SK-N-SH treated with all-trans-retinoic acid at 6 μM for 48 hours (cell line): ENCODE data around the gene RAB3IL1.
"Not testable (repeated sequence)": the region's sequence is repeated elsewhere in the genome, so short reads cannot be mapped to it uniquely, and the experiment has no call there.

Source experiments
- ATAC-seq: fragments of 200-7000 bp; cut with Tn5 transposase; 3 replicates; pipeline ENCODE4 v1.9.1; 2020; ENCODE audit warnings: mild to moderate bottlenecking, moderate library complexity
- ARNTL ChIP-seq: fragments of 450-650 bp; formaldehyde crosslinking; IDR thresholded peaks from 2 replicates; pipeline ENCODE4 v1.5.0; 2020; ENCODE audit warnings: low read depth, mild to moderate bottlenecking, moderate library complexity, borderline replicate concordance
- CSDC2 ChIP-seq: fragments of 250-450 bp; sonication (Bioruptor Pico); IDR thresholded peaks from 2 replicates; pipeline ENCODE4 v1.5.0; 2020; ENCODE audit warnings: mild to moderate bottlenecking, moderate library complexity
- ESRRG ChIP-seq: fragments of 250-450 bp; sonication (Bioruptor Pico); IDR thresholded peaks from 2 replicates; pipeline ENCODE4 v1.6.1; 2021; ENCODE audit warnings: mild to moderate bottlenecking
- GLIS3 ChIP-seq: fragments of 250-450 bp; sonication (Bioruptor Pico); IDR thresholded peaks from 2 replicates; pipeline ENCODE4 v1.5.0; 2020; ENCODE audit warnings: mild to moderate bottlenecking, moderate library complexity
- ISL1 ChIP-seq: fragments of 250-450 bp; sonication (Bioruptor Pico); IDR thresholded peaks from 2 replicates; pipeline ENCODE4 v2.1.2; 2022; ENCODE audit warnings: mild to moderate bottlenecking, moderate library complexity
- OSR1 ChIP-seq: fragments of 250-450 bp; sonication (Bioruptor Pico); IDR thresholded peaks from 2 replicates; pipeline ENCODE4 v1.8.0; 2022; ENCODE audit warnings: moderate library complexity, mild to moderate bottlenecking, inconsistent platforms
- PPARA ChIP-seq: fragments of 250-450 bp; sonication (Bioruptor Pico); IDR thresholded peaks from 2 replicates; pipeline ENCODE4 v1.5.0; 2020; ENCODE audit warnings: mild to moderate bottlenecking, borderline replicate concordance
- RARB ChIP-seq: fragments of 250-450 bp; sonication (Bioruptor Pico); IDR thresholded peaks from 2 replicates; pipeline ENCODE4 v1.8.0; 2021; ENCODE audit warnings: mild to moderate bottlenecking, moderate library complexity
- SNAI2 ChIP-seq: fragments of 250-450 bp; sonication (Bioruptor Pico); IDR thresholded peaks from 2 replicates; pipeline ENCODE4 v1.5.0; 2020; ENCODE audit warnings: mild to moderate bottlenecking, moderate library complexity
- TCF4 ChIP-seq: fragments of 250-450 bp; sonication (Bioruptor Pico); IDR thresholded peaks from 2 replicates; pipeline ENCODE4 v1.8.0; 2021; ENCODE audit warnings: mild to moderate bottlenecking, moderate library complexity, borderline replicate concordance
- TOX ChIP-seq: fragments of 250-450 bp; sonication (Bioruptor Pico); IDR thresholded peaks from 2 replicates; pipeline ENCODE4 v1.8.0; 2021; ENCODE audit warnings: mild to moderate bottlenecking, moderate library complexity, borderline replicate concordance
- ZC3H10 ChIP-seq: fragments of 250-450 bp; sonication (Bioruptor Pico); IDR thresholded peaks from 2 replicates; pipeline ENCODE4 v1.5.1; 2021; ENCODE audit warnings: mild to moderate bottlenecking, moderate library complexity
- ZFP3 ChIP-seq: fragments of 250-450 bp; sonication (Bioruptor Pico); IDR thresholded peaks from 2 replicates; pipeline ENCODE4 v1.5.0; 2020; ENCODE audit warnings: mild to moderate bottlenecking, moderate library complexity
- ZFP30 ChIP-seq: fragments of 450-650 bp; formaldehyde crosslinking; IDR thresholded peaks from 2 replicates; pipeline ENCODE4 v1.5.0; 2022; ENCODE audit warnings: mild to moderate bottlenecking, moderate library complexity
- ZNF565 ChIP-seq: fragments of 450-650 bp; formaldehyde crosslinking; conservative IDR thresholded peaks from 2 replicates; pipeline ENCODE4 v1.5.0; 2020; ENCODE audit warnings: low read depth, mild to moderate bottlenecking, moderate library complexity
- ZNF70 ChIP-seq: fragments of 450-650 bp; formaldehyde crosslinking; IDR thresholded peaks from 2 replicates; pipeline ENCODE4 v1.5.0; 2020; ENCODE audit warnings: mild to moderate bottlenecking, moderate library complexity
- ZNF8 ChIP-seq: fragments of 450-650 bp; formaldehyde crosslinking; IDR thresholded peaks from 2 replicates; pipeline ENCODE4 v1.5.0; 2020; ENCODE audit warnings: mild to moderate bottlenecking, moderate library complexity
- TF ChIP-seq, protein P1 (sequence below): fragments of 250-450 bp; sonication (Bioruptor Pico); IDR thresholded peaks from 2 replicates; pipeline ENCODE4 v1.5.1; 2020; ENCODE audit warnings: low read depth, mild to moderate bottlenecking, moderate library complexity
- TF ChIP-seq, protein P2 (sequence below): fragments of 250-450 bp; sonication (Bioruptor Pico); IDR thresholded peaks from 2 replicates; pipeline ENCODE4 v1.8.0; 2021; ENCODE audit warnings: low read depth, mild to moderate bottlenecking, moderate library complexity, borderline replicate concordance
- TF ChIP-seq, protein P3 (sequence below): fragments of 250-450 bp; sonication (Bioruptor Pico); IDR thresholded peaks from 2 replicates; pipeline ENCODE4 v1.5.0; 2020; ENCODE audit warnings: mild to moderate bottlenecking, moderate library complexity
- TF ChIP-seq, protein P4 (sequence below): fragments of 250-450 bp; sonication (Bioruptor Pico); IDR thresholded peaks from 2 replicates; pipeline ENCODE4 v1.5.1; 2021; ENCODE audit warnings: mild to moderate bottlenecking, moderate library complexity

Gene RAB3IL1

DNA sequence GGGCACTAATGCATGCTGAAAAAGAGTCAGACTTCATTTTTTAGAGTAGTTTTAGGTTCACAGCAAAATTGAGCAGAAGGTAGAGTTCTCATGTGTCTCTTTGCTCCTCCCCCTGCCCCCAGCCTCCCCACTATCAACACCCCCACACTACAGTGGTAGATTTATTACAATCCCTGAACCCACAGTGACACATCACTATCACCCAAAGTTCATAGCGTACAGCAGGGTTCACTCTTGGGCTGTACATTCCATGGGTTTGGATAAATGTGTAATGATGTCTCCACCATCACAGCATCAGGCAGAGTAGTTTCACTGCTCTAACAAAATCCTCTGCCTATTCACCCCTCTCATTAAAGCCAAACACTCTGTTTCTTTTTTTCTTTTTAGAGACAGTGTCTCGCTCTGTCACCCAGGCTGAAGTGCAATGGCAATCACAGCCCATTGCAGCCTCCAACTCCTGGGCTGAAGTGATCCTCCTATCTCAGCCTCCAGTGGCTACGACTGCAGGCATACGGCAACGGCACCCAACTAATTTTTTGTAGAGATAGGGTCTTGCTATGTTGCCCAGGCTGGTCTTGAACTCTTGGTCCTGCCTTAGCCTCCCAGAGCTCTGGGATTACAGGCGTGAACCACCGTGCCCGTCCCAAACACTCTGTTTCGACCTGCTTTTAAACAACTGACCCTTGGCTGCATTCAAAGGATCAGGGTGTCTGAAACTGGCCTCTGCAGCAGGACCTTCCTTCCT, 36.9 kb upstream of the RAB3IL1 start:
- ATAC-seq = peak; percentile 31; the same call in 2 of the 3 replicates
- TF ChIP-seq SNAI2 (CRISPR knock-in tag) = no peak
- no peak for TF ChIP-seq GLIS3 (CRISPR knock-in tag)

DNA sequence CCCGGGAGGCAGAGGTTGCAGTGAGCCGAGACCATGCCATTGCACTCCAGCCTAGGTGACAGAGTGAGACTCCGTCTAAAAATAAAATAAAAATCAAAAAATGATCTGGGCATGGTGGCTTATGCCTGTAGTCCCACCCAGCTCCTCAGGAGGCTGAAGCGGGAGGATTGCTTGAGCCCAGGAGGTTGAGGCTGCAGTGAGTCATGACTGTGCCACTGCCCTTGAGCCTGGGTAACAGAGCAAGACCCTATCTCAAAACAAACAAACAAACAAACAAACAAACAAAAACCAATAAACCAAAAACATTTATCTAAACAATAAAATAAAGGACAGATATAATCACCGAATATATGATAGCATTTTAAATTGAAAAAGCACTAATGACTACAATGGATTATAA, 36.3 kb upstream of the RAB3IL1 start:
- ATAC-seq = not testable (repeated sequence)

DNA sequence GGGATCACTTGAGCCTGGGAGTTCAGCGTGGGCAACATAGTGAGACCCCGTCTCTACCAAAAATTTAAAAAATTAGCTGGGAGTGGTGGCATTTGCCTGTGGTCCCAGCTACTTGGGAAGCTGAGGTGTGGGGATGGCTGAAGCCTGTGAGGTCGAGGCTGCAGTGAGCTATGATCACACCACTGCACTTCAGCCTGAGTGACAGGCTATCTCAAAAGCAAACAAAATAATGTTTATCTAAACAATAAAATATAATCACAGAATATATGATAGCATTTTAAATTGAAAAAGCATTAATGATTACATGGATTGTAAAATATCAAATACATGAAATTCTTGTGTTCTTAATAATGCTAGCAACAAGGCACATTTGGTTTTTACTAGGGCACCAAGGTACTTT, 35.5 kb upstream of the RAB3IL1 start:
- TF ChIP-seq ZFP3 (CRISPR knock-in tag) (no peak), GLIS3 (CRISPR knock-in tag) (no peak), SNAI2 (CRISPR knock-in tag) (no peak), ZNF565 (CRISPR knock-in tag) (no peak), PPARA (no peak), ZC3H10 (CRISPR knock-in tag) (no peak), ARNTL (no peak), TCF4 (CRISPR knock-in tag) (no peak), ISL1 (CRISPR knock-in tag) (no peak), OSR1 (CRISPR knock-in tag) (no peak), RARB (CRISPR knock-in tag) (no peak), ZNF8 (CRISPR knock-in tag) (no peak), ZNF70 (CRISPR knock-in tag) (no peak), TOX (CRISPR knock-in tag) (no peak), CSDC2 (no peak), ZFP30 (no peak)
- TF ChIP-seq, protein P1, sequence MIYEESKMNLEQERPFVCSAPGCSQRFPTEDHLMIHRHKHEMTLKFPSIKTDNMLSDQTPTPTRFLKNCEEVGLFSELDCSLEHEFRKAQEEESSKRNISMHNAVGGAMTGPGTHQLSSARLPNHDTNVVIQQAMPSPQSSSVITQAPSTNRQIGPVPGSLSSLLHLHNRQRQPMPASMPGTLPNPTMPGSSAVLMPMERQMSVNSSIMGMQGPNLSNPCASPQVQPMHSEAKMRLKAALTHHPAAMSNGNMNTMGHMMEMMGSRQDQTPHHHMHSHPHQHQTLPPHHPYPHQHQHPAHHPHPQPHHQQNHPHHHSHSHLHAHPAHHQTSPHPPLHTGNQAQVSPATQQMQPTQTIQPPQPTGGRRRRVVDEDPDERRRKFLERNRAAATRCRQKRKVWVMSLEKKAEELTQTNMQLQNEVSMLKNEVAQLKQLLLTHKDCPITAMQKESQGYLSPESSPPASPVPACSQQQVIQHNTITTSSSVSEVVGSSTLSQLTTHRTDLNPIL (CRISPR knock-in tag) = no peak
- TF ChIP-seq, protein P2, sequence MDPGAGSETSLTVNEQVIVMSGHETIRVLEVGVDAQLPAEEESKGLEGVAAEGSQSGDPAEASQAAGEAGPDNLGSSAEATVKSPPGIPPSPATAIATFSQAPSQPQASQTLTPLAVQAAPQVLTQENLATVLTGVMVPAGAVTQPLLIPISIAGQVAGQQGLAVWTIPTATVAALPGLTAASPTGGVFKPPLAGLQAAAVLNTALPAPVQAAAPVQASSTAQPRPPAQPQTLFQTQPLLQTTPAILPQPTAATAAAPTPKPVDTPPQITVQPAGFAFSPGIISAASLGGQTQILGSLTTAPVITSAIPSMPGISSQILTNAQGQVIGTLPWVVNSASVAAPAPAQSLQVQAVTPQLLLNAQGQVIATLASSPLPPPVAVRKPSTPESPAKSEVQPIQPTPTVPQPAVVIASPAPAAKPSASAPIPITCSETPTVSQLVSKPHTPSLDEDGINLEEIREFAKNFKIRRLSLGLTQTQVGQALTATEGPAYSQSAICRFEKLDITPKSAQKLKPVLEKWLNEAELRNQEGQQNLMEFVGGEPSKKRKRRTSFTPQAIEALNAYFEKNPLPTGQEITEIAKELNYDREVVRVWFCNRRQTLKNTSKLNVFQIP (CRISPR knock-in tag) = no peak
- TF ChIP-seq, protein P3, sequence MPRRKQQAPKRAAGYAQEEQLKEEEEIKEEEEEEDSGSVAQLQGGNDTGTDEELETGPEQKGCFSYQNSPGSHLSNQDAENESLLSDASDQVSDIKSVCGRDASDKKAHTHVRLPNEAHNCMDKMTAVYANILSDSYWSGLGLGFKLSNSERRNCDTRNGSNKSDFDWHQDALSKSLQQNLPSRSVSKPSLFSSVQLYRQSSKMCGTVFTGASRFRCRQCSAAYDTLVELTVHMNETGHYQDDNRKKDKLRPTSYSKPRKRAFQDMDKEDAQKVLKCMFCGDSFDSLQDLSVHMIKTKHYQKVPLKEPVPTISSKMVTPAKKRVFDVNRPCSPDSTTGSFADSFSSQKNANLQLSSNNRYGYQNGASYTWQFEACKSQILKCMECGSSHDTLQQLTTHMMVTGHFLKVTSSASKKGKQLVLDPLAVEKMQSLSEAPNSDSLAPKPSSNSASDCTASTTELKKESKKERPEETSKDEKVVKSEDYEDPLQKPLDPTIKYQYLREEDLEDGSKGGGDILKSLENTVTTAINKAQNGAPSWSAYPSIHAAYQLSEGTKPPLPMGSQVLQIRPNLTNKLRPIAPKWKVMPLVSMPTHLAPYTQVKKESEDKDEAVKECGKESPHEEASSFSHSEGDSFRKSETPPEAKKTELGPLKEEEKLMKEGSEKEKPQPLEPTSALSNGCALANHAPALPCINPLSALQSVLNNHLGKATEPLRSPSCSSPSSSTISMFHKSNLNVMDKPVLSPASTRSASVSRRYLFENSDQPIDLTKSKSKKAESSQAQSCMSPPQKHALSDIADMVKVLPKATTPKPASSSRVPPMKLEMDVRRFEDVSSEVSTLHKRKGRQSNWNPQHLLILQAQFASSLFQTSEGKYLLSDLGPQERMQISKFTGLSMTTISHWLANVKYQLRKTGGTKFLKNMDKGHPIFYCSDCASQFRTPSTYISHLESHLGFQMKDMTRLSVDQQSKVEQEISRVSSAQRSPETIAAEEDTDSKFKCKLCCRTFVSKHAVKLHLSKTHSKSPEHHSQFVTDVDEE (CRISPR knock-in tag) = no peak
- TF ChIP-seq, protein P4, sequence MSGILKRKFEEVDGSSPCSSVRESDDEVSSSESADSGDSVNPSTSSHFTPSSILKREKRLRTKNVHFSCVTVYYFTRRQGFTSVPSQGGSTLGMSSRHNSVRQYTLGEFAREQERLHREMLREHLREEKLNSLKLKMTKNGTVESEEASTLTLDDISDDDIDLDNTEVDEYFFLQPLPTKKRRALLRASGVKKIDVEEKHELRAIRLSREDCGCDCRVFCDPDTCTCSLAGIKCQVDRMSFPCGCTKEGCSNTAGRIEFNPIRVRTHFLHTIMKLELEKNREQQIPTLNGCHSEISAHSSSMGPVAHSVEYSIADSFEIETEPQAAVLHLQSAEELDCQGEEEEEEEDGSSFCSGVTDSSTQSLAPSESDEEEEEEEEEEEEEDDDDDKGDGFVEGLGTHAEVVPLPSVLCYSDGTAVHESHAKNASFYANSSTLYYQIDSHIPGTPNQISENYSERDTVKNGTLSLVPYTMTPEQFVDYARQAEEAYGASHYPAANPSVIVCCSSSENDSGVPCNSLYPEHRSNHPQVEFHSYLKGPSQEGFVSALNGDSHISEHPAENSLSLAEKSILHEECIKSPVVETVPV (CRISPR knock-in tag) = no peak
- TF ChIP-seq, all 23 proteins: peak for 0

DNA sequence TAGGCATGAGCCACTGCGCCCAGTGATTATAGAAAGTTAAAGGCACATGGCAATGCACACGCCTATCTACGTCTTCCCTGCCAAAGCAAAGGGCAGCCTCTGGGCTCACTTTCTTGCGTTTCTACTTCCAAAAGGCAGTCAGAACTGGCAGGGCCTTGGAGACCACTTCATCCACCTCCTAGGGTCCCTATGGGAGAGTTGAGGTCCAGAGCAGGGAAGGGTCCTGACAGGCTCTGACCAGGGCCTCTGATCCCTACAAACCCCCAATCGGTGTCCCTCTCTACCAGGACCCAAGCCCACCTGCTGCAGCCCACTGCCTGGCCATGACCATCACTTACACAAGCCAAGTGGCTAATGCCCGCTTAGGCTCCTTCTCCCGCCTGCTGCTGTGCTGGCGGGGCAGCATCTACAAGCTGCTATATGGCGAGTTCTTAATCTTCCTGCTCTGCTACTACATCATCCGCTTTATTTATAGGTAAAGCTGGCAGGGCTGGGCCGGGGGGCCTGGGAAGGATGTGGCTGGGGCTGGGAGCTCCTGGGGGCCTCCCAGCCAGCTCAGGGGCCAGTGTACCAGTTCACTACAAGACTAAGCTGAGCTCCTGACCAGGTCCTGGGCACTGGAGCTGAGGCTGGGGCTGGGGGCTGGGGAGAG, 34.2 kb upstream of the RAB3IL1 start:
- no peak for ATAC-seq
- TF ChIP-seq PPARA = no peak
- no peak for TF ChIP-seq RARB (CRISPR knock-in tag)
- TF ChIP-seq, protein P3 (CRISPR knock-in tag) = no peak
- no peak for TF ChIP-seq OSR1 (CRISPR knock-in tag)
- no peak for TF ChIP-seq GLIS3 (CRISPR knock-in tag)
- TF ChIP-seq ZFP30 = no peak
- TF ChIP-seq ESRRG (CRISPR knock-in tag) = no peak
- no peak for TF ChIP-seq ZNF565 (CRISPR knock-in tag)
- TF ChIP-seq TOX (CRISPR knock-in tag) = no peak
- TF ChIP-seq, protein P1 (CRISPR knock-in tag) = no peak
- TF ChIP-seq ISL1 (CRISPR knock-in tag) = no peak
- no peak for TF ChIP-seq ARNTL
- TF ChIP-seq, protein P2 (CRISPR knock-in tag) = no peak

More for the DNA sequence above, 35.5 kb upstream of the RAB3IL1 start:
- no peak for ATAC-seq
